ENCODE data around the gene AZI2. TPM values are rescaled to one million over a fixed set of nuclear protein-coding genes. Genes with fewer than 3 reads are reported as not detected.

AZI2 gene
- total RNA-seq, 1 experiment from 2014 or later: 106 TPM

DNA sequence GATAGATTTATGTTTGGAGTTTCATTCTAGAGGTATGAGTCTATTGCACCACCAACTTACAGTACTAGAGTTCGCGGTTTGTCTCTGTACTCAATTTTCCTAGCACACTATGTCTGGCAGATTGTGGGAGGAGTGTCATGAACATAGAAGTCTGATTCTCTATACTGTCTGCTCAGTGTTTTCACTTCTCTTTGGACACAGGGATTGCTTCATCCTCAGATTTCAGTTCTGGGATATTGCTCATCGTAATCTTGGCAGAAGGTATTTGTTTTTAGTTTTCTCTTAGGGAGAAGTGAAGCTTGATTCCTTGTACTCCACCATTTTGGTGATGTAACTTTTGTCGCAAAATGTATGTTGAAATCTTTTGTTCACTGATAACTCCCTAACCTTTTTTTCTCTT is 27.8 kb upstream of the AZI2 start:
- Histone ChIP-seq H3K9me3 (ENCODE audit: low read depth, low read length, poor library complexity, severe bottlenecking) (no peaks in the 10 kb centered on the region), H3K36me3 (ENCODE audit: insufficient read depth, low read length, poor library complexity, severe bottlenecking) (no peaks in the 10 kb centered on the region), H3K4me3 (ENCODE audit: low read depth, low read length, poor library complexity, severe bottlenecking) (no peak overlapping the region), H3K4me1 (ENCODE audit: insufficient read depth, low read length, poor library complexity, severe bottlenecking) (no peaks in the 10 kb centered on the region), H3K27me3 (replicated peaks; ENCODE audit: insufficient read depth, low read depth, low read length, poor library complexity) (no peaks in the 10 kb centered on the region), H3K27ac (ENCODE audit: low read depth, low read length, poor library complexity, severe bottlenecking) (no peak overlapping the region)
- DNase-seq (ENCODE audit: low spot score): no peak
- no TSS peak for BruUV-seq (replicated peaks)
- CTCF ChIA-PET: no interaction called here
- POLR2A ChIA-PET (ENCODE audit: low non-redundant PET): no interaction called here
- intact Hi-C loops (cut with micrococcal nuclease; ENCODE audit: unreplicated experiment): no loop called here
- TF ChIP-seq CTCF (conservative IDR thresholded peaks at IDR 0.05; ENCODE audit: low read depth, low read length) (no peak), EZH2 (IDR thresholded peaks at IDR 0.05; ENCODE audit: borderline replicate concordance, low read depth, low read length, poor library complexity, severe bottlenecking) (no peak)

- no peaks in the 10 kb centered on the region for H3K9me3 ChIP-seq (ENCODE audit: low read depth, low read length, poor library complexity, severe bottlenecking)
- CTCF ChIA-PET: interaction anchor here (1.0 kb wide), 1 partner anchor 318 kb away, joined by 3 read pairs; no protein-coding TSS in a partner anchor
- POLR2A ChIA-PET (ENCODE audit: low non-redundant PET): interaction anchor here (1.0 kb wide), 1 partner anchor 12 kb away, joined by 3 read pairs; no protein-coding TSS in a partner anchor
- TF ChIP-seq EZH2 (IDR thresholded peaks at IDR 0.05; ENCODE audit: borderline replicate concordance, low read depth, low read length, poor library complexity, severe bottlenecking) (no peak), CTCF (conservative IDR thresholded peaks at IDR 0.05; ENCODE audit: low read depth, low read length) (no peak)
- peaks cover 24% of the 10 kb centered on the region for H3K4me1 ChIP-seq (ENCODE audit: insufficient read depth, low read length, poor library complexity, severe bottlenecking)
- H3K36me3 ChIP-seq (ENCODE audit: insufficient read depth, low read length, poor library complexity, severe bottlenecking): no peaks in the 10 kb centered on the region
- peak overlapping the region; percentile 66 for H3K4me3 ChIP-seq (ENCODE audit: low read depth, low read length, poor library complexity, severe bottlenecking)
- intact Hi-C loops (cut with micrococcal nuclease; ENCODE audit: unreplicated experiment): loop anchor here (10.0 kb wide), 1 partner anchor 105 kb away; the partner anchor contains the start of gene CMC1
- peak overlapping the region; percentile 95 for H3K27ac ChIP-seq (ENCODE audit: low read depth, low read length, poor library complexity, severe bottlenecking)
- H3K27me3 ChIP-seq (replicated peaks; ENCODE audit: insufficient read depth, low read depth, low read length, poor library complexity): no peaks in the 10 kb centered on the region
- no peak for DNase-seq (ENCODE audit: low spot score)
- BruUV-seq (replicated peaks): TSS peak; percentile 66
These were observed 911 bp upstream of the AZI2 start for GRCh38 chr3:28349469-28350000.

DNA sequence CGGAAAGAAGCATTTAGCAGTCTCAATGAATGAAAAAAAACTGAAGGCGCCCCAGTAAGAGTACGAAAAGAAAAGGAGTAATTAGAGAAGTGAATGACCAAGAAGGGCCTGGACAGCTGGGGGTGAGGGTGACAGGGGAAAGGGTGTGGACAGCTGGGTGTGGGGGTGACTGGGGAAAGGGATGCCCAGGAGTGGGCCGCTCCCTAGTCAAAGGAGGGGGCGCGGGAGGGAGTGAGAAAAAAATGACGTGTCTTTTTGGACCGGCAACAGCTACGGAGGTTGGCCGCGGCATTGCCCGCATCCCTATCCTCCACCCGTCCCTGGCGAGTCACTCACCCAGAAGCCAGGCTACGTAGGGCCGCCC is 377 bp downstream of the AZI2 start:
- TF ChIP-seq CTCF (conservative IDR thresholded peaks at IDR 0.05; ENCODE audit: low read depth, low read length) (no peak), EZH2 (IDR thresholded peaks at IDR 0.05; ENCODE audit: borderline replicate concordance, low read depth, low read length, poor library complexity, severe bottlenecking) (no peak)
- H3K4me3 ChIP-seq (ENCODE audit: low read depth, low read length, poor library complexity, severe bottlenecking): peak overlapping the region; percentile 66
- ChIA-PET CTCF (interaction anchor here (0.6 to 1.0 kb wide), 2 partner anchors 319 to 511 kb away, joined by 3 to 4 read pairs; no protein-coding TSS in a partner anchor), POLR2A (ENCODE audit: low non-redundant PET) (interaction anchor here (1.0 kb wide), 1 partner anchor 10 kb away, joined by 3 read pairs; no protein-coding TSS in a partner anchor)
- H3K9me3 ChIP-seq (ENCODE audit: low read depth, low read length, poor library complexity, severe bottlenecking): no peaks in the 10 kb centered on the region
- peak overlapping the region; percentile 95 for H3K27ac ChIP-seq (ENCODE audit: low read depth, low read length, poor library complexity, severe bottlenecking)
- intact Hi-C loops (cut with micrococcal nuclease; ENCODE audit: unreplicated experiment): loop anchor here (10.0 kb wide), 1 partner anchor 103 kb away; the partner anchor contains the start of gene CMC1
- DNase-seq (ENCODE audit: low spot score): no peak
- peaks cover 28% of the 10 kb centered on the region for H3K4me1 ChIP-seq (ENCODE audit: insufficient read depth, low read length, poor library complexity, severe bottlenecking)
- H3K27me3 ChIP-seq (replicated peaks; ENCODE audit: insufficient read depth, low read depth, low read length, poor library complexity): no peaks in the 10 kb centered on the region
- no peaks in the 10 kb centered on the region for H3K36me3 ChIP-seq (ENCODE audit: insufficient read depth, low read length, poor library complexity, severe bottlenecking)
- no TSS peak for BruUV-seq (replicated peaks)
